ENCODE measurements around the gene MPPED1.

MPPED1 gene

GRCh38 chr22:43484227-43484626, 72.4 kb downstream of the MPPED1 start:
- no peaks in the 10 kb centered on the region for H3K36me3 ChIP-seq (ENCODE audit: control insufficient read depth in 1 of 2, insufficient read depth in 2 of 2, low read length in 2 of 2)
- H3K9me3 ChIP-seq (ENCODE audit: control insufficient read depth in 1 of 2, low read length in 2 of 2): no peaks in the 10 kb centered on the region
- H3K27ac ChIP-seq (ENCODE audit: low read length): no peak overlapping the region
- H3K27me3 ChIP-seq (ENCODE audit: low read depth, low read length): no peaks in the 10 kb centered on the region
- no peak overlapping the region for H3K4me3 ChIP-seq (ENCODE audit: low read depth in 1 of 2, low read length in 2 of 2)
- no peaks in the 10 kb centered on the region for H3K4me1 ChIP-seq (ENCODE audit: control insufficient read depth in 1 of 2, insufficient read depth in 2 of 2, low read length in 2 of 2)

GRCh38 chr22:43485502-43486089, 73.8 kb downstream of the MPPED1 start:
- no peaks in the 10 kb centered on the region for H3K36me3 ChIP-seq (ENCODE audit: control insufficient read depth in 1 of 2, insufficient read depth in 2 of 2, low read length in 2 of 2)
- H3K27me3 ChIP-seq (ENCODE audit: low read depth, low read length): no peaks in the 10 kb centered on the region
- no peaks in the 10 kb centered on the region for H3K9me3 ChIP-seq (ENCODE audit: control insufficient read depth in 1 of 2, low read length in 2 of 2)

GRCh38 chr22:43487311-43488030, 75.7 kb downstream of the MPPED1 start:
- Histone ChIP-seq H3K4me1 (ENCODE audit: control insufficient read depth in 1 of 2, insufficient read depth in 2 of 2, low read length in 2 of 2) (no peaks in the 10 kb centered on the region), H3K4me3 (ENCODE audit: low read depth in 1 of 2, low read length in 2 of 2) (no peak overlapping the region)

More at GRCh38 chr22:43485502-43486089, 73.8 kb downstream of the MPPED1 start:
- Histone ChIP-seq H3K27ac (ENCODE audit: low read length) (no peak overlapping the region), H3K4me3 (ENCODE audit: low read depth in 1 of 2, low read length in 2 of 2) (no peak overlapping the region), H3K4me1 (ENCODE audit: control insufficient read depth in 1 of 2, insufficient read depth in 2 of 2, low read length in 2 of 2) (no peaks in the 10 kb centered on the region)

GRCh38 chr22:43488031-43488866, 76.4 kb downstream of the MPPED1 start:
- Histone ChIP-seq H3K4me3 (ENCODE audit: low read depth in 1 of 2, low read length in 2 of 2) (no peak overlapping the region), H3K9me3 (ENCODE audit: control insufficient read depth in 1 of 2, low read length in 2 of 2) (no peaks in the 10 kb centered on the region), H3K4me1 (ENCODE audit: control insufficient read depth in 1 of 2, insufficient read depth in 2 of 2, low read length in 2 of 2) (no peaks in the 10 kb centered on the region), H3K36me3 (ENCODE audit: control insufficient read depth in 1 of 2, insufficient read depth in 2 of 2, low read length in 2 of 2) (no peaks in the 10 kb centered on the region), H3K27me3 (ENCODE audit: low read depth, low read length) (no peaks in the 10 kb centered on the region), H3K27ac (ENCODE audit: low read length) (no peak overlapping the region)

More at GRCh38 chr22:43487311-43488030, 75.7 kb downstream of the MPPED1 start:
- no peaks in the 10 kb centered on the region for H3K27me3 ChIP-seq (ENCODE audit: low read depth, low read length)
- no peaks in the 10 kb centered on the region for H3K9me3 ChIP-seq (ENCODE audit: control insufficient read depth in 1 of 2, low read length in 2 of 2)
- no peak overlapping the region for H3K27ac ChIP-seq (ENCODE audit: low read length)
- no peaks in the 10 kb centered on the region for H3K36me3 ChIP-seq (ENCODE audit: control insufficient read depth in 1 of 2, insufficient read depth in 2 of 2, low read length in 2 of 2)

GRCh38 chr22:43488937-43489336, 77.1 kb downstream of the MPPED1 start:
- H3K4me3 ChIP-seq (ENCODE audit: low read depth in 1 of 2, low read length in 2 of 2): no peak overlapping the region
- H3K27me3 ChIP-seq (ENCODE audit: low read depth, low read length): no peaks in the 10 kb centered on the region

GRCh38 chr22:43490311-43490710, 78.5 kb downstream of the MPPED1 start:
- Histone ChIP-seq H3K27ac (ENCODE audit: low read length) (no peak overlapping the region), H3K4me3 (ENCODE audit: low read depth in 1 of 2, low read length in 2 of 2) (no peak overlapping the region), H3K36me3 (ENCODE audit: control insufficient read depth in 1 of 2, insufficient read depth in 2 of 2, low read length in 2 of 2) (no peaks in the 10 kb centered on the region), H3K27me3 (ENCODE audit: low read depth, low read length) (no peaks in the 10 kb centered on the region), H3K4me1 (ENCODE audit: control insufficient read depth in 1 of 2, insufficient read depth in 2 of 2, low read length in 2 of 2) (no peaks in the 10 kb centered on the region), H3K9me3 (ENCODE audit: control insufficient read depth in 1 of 2, low read length in 2 of 2) (peaks cover 0 to 3% of the 10 kb centered on the region in 2 donors)

More at GRCh38 chr22:43488937-43489336, 77.1 kb downstream of the MPPED1 start:
- Histone ChIP-seq H3K4me1 (ENCODE audit: control insufficient read depth in 1 of 2, insufficient read depth in 2 of 2, low read length in 2 of 2) (no peaks in the 10 kb centered on the region), H3K36me3 (ENCODE audit: control insufficient read depth in 1 of 2, insufficient read depth in 2 of 2, low read length in 2 of 2) (no peaks in the 10 kb centered on the region), H3K9me3 (ENCODE audit: control insufficient read depth in 1 of 2, low read length in 2 of 2) (no peaks in the 10 kb centered on the region), H3K27ac (ENCODE audit: low read length) (no peak overlapping the region)

- peaks cover 0 to 3% of the 10 kb centered on the region in 2 donors for H3K9me3 ChIP-seq (ENCODE audit: control insufficient read depth in 1 of 2, low read length in 2 of 2)
- no peaks in the 10 kb centered on the region for H3K27me3 ChIP-seq (ENCODE audit: low read depth, low read length)
- H3K36me3 ChIP-seq (ENCODE audit: control insufficient read depth in 1 of 2, insufficient read depth in 2 of 2, low read length in 2 of 2): no peaks in the 10 kb centered on the region
- H3K4me3 ChIP-seq (ENCODE audit: low read depth in 1 of 2, low read length in 2 of 2): no peak overlapping the region
- H3K27ac ChIP-seq (ENCODE audit: low read length): no peak overlapping the region
- no peaks in the 10 kb centered on the region for H3K4me1 ChIP-seq (ENCODE audit: control insufficient read depth in 1 of 2, insufficient read depth in 2 of 2, low read length in 2 of 2)
These were observed 79.4 kb downstream of the MPPED1 start for GRCh38 chr22:43491177-43491576.

GRCh38 chr22:43491737-43492136, 79.9 kb downstream of the MPPED1 start:
- H3K27me3 ChIP-seq (ENCODE audit: low read depth, low read length): no peaks in the 10 kb centered on the region
- no peak overlapping the region for H3K4me3 ChIP-seq (ENCODE audit: low read depth in 1 of 2, low read length in 2 of 2)
- no peak overlapping the region for H3K27ac ChIP-seq (ENCODE audit: low read length)
- H3K4me1 ChIP-seq (ENCODE audit: control insufficient read depth in 1 of 2, insufficient read depth in 2 of 2, low read length in 2 of 2): no peaks in the 10 kb centered on the region
- no peaks in the 10 kb centered on the region for H3K36me3 ChIP-seq (ENCODE audit: control insufficient read depth in 1 of 2, insufficient read depth in 2 of 2, low read length in 2 of 2)
- peaks cover 0 to 3% of the 10 kb centered on the region in 2 donors for H3K9me3 ChIP-seq (ENCODE audit: control insufficient read depth in 1 of 2, low read length in 2 of 2)

GRCh38 chr22:43493297-43493696, 81.5 kb downstream of the MPPED1 start:
- Histone ChIP-seq H3K9me3 (ENCODE audit: control insufficient read depth in 1 of 2, low read length in 2 of 2) (peaks cover 0 to 3% of the 10 kb centered on the region in 2 donors), H3K4me1 (ENCODE audit: control insufficient read depth in 1 of 2, insufficient read depth in 2 of 2, low read length in 2 of 2) (no peaks in the 10 kb centered on the region), H3K4me3 (ENCODE audit: low read depth in 1 of 2, low read length in 2 of 2) (no peak overlapping the region), H3K36me3 (ENCODE audit: control insufficient read depth in 1 of 2, insufficient read depth in 2 of 2, low read length in 2 of 2) (no peaks in the 10 kb centered on the region), H3K27ac (ENCODE audit: low read length) (no peak overlapping the region), H3K27me3 (ENCODE audit: low read depth, low read length) (no peaks in the 10 kb centered on the region)

GRCh38 chr22:43497956-43498855, 86.4 kb downstream of the MPPED1 start:
- Histone ChIP-seq H3K4me3 (ENCODE audit: low read depth in 1 of 2, low read length in 2 of 2) (no peak overlapping the region), H3K27ac (ENCODE audit: low read length) (no peak overlapping the region), H3K27me3 (ENCODE audit: low read depth, low read length) (no peaks in the 10 kb centered on the region), H3K9me3 (ENCODE audit: control insufficient read depth in 1 of 2, low read length in 2 of 2) (peaks cover 0 to 3% of the 10 kb centered on the region in 2 donors), H3K4me1 (ENCODE audit: control insufficient read depth in 1 of 2, insufficient read depth in 2 of 2, low read length in 2 of 2) (no peaks in the 10 kb centered on the region), H3K36me3 (ENCODE audit: control insufficient read depth in 1 of 2, insufficient read depth in 2 of 2, low read length in 2 of 2) (no peaks in the 10 kb centered on the region)
